ENCODE measurements around the gene GRP. TPM values are rescaled to one million over a fixed set of nuclear protein-coding genes. Genes with fewer than 3 reads are reported as not detected.

The GRP gene
- polyA plus RNA-seq, 1 experiment: not detected

GRCh38 chr18:59279722-59280121 lies 59.8 kb downstream of the GRP start:
- CTCF ChIA-PET: interaction anchor here (1.1 kb wide), 1 partner anchor 31 kb away, joined by 3 read pairs; no protein-coding TSS in a partner anchor
- POLR2A ChIA-PET: no interaction called here
- TF ChIP-seq CTCF (IDR thresholded peaks at IDR 0.05; ENCODE audit: low read depth, low read length): no peak
- H3K4me3 ChIP-seq (ENCODE audit: low read depth, low read length): no peak overlapping the region
- peaks cover 77% of the 10 kb centered on the region for H3K27me3 ChIP-seq (ENCODE audit: control insufficient read depth, insufficient read depth, low read length)
- no peaks in the 10 kb centered on the region for H3K9me3 ChIP-seq (ENCODE audit: control insufficient read depth, insufficient read depth, low read length)
- no peak for DNase-seq (ENCODE audit: low read depth, low spot score)
- H3K27ac ChIP-seq (ENCODE audit: low read depth, low read length): no peak overlapping the region

Other genes starting within 250 kb of the GRP start
- gene SEC11C, start 80.3 kb upstream of the GRP start, polyA plus RNA-seq (2011; rRNA removed): 13.9 and 19.7 TPM in 2 replicates
- not detected in 2 replicates for gene RAX, start 53.3 kb downstream of the GRP start, polyA plus RNA-seq (2011; rRNA removed)
- not detected in 2 replicates for gene CPLX4, start 98.5 kb downstream of the GRP start, polyA plus RNA-seq (2011; rRNA removed)
- gene LMAN1, start 139.1 kb downstream of the GRP start, polyA plus RNA-seq (2011; rRNA removed): 110 and 159 TPM in 2 replicates